HG03378 (cell line): Measurements from ENCODE around the gene SIL1.

Experiments
- ATAC-seq: cut with Tn5 transposase; IDR thresholded peaks from one replicate; pipeline ENCODE4 v1.9.1; 2021; ENCODE audit warnings: mild to moderate bottlenecking, moderate library complexity; ENCODE audit not compliant: unreplicated experiment

Gene SIL1

DNA sequence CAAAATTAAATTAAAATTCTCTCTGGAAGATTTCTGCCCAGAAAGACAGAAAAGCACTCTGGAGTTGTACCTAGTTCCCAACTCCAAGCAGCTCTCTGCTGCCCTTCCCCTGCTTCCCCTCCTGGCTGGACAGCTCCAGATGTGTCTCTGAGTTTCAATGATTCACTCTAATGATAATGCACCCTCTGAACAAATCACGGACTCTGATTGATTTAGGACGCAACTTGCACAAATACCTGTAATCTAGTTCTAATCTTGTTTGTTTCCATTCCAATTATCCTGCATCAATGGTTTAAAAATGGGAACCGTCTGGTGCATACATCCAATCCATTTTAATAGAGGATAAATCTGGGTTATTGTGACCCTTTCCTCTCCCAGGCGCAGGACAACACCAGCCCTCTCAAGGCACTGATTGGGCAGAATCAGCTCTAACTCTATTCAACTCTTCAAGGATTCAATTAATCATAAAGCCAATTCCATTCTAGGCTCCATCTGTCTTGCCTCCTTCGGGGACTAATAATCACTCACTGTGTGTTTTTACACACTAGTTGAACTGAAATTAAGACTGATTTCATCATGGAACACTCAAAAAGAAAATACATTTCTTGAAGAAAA, 211.9 kb downstream of the SIL1 start:
- no peak for ATAC-seq

DNA sequence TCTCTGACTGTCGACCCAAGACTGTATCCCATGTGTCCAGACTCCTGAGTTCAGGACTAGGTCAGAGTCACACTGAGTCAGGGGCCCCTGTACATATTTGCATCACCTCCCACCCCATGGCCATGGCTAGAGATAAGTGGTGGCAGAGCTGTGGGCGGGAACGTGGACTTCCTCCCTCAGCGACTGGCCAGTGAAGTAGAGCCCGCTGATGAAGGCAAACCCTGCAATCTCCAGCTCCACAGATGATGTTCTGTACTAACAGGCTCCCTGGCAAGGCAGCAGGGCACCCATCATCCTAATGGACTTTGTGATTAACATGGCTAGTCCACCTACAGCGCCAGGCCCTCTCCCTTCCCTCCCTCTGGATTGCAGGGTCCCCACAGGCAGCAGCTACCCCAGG, 212.5 kb downstream of the SIL1 start:
- no peak for ATAC-seq

DNA sequence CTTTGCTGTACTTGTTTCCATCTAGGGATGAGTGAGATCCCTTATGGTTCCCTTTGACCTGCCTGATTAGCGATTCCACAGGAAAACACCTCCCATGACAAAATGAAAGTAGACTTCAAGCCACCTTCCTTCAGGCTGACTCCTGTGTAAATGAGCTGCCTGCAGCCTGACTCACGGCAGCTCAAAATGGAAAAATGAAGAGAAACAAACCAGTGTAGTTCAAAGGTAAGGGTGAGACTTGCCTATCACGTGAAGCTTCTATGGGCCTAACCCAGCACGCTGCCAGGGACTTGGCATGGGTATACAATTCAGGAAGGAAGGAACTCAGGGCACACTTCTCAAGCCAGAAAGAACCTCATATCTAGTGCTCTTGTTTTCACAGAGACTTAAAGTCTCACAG, 212.9 kb downstream of the SIL1 start:
- no peak for ATAC-seq

DNA sequence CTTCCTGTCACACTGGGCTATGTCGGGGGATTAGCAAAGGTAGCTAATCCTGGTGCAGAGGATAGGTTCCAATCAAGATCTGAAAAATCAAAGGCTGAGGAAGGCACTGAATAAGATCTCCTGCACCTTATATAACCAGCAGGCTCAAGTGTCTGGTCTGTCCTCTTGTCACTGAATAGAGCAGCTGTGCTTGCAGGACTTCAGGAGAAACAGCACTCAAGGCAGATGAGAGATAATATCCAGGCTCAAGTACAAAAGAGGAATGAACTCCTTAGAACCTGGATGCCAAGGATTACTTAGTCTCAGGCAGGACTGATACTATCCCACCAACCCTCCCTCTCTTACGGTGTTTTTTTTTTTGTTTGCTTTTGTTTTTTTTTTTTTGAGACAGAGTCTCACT, 214.2 kb downstream of the SIL1 start:
- no peak for ATAC-seq

DNA sequence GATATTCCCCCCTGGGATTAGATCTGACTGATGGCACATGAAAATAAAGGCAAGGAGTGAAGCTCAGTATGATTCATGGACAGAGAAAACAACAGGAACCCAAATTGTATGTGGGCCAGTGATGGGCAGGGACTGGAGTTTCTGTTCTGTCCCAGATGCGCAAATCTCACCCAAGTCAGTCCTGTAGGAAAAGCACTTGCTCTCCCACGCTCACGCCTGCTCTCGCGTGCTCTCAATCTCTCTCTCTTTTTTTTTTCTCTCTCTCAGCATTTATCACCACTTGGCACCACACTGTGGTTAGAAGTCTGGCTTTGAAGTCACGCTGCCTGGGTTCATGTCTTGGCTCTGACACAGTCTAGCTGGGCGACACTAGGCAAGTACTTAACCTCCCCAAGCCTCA, 216.6 kb downstream of the SIL1 start:
- no peak for ATAC-seq

DNA sequence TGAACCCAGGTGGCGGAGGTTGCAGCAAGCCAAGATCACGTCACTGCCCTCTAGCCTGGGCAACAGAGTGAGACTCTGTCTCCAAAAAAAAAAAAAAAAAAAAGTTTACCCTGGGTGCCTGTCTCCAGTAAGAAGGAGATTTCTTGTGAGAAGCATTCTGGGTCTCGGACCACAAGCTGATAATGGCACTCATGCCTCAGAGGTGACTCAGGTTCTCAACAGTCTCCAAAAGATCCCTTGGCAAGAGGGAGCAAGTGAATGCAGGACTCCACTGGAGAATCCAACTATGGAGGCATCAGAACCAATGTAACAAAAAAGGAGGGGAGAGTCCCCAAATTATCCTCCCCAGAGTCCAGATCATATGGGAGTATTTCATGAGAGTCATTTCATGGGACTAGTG, 217.0 kb downstream of the SIL1 start:
- ATAC-seq: no peak

DNA sequence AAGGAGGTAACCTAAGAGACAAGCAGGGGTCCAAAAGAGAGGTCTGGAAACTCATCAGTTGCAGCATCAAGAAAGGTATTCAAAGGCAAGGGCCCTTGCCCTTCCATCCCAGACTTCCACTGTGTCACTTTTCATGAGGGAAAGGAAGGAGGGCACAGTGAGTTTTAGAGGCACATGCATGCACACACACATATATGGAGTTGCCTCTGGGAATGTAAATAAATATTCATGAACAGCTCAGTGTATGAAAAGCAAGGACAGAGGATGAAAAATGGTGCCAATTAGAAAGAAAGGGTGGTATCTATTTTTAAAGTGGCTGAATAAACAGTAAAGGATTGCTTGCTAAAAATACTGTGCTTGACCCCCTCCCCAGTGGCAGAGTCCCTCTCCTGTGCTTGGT, 217.7 kb downstream of the SIL1 start:
- no peak for ATAC-seq

DNA sequence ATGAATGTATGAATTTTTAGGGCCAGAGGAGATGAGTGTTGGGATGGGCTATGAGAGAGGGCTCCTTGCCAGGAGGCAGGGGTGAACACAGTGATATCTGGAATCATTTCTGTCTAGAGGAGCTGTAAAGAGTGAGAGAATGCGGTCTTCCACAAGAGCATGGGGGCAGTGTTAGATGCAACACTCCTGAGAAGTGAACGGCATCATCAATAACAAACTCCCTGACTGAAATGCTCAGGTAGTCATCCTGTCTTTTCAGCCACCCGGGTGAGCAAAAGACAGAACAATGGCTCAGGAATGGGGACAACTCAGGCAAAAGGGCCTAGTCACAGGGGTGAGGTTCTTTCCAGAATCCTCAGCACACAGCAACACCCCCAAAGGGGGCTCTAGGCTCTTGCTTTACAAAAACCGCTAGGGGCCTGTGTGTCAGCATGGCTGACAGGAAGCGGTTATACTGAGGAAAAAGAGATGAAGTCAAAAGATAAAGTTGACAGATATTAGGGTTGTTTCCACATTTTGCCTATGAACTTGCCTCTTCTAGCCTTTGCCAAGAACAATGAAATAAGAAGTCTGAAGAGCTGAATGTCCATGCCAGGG, 218.4 kb downstream of the SIL1 start:
- no peak for ATAC-seq

DNA sequence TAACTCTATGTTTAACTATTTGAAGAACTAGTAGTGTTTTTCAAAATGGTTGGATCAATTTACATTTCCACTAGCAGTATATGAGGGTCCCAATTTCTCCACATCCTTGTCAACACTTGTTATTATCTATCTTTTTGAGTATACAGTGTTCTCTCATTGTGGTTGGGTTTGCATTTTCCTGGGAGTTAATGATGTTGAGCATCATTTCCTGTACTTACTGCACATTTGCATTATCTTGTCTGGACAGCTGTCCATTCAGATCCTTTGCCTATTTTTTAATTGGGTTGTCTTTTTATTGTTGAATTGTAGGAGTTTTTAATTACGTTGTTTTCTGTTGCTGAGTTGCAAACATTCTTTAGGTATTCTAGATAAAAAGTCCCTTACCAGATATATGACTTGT, 219.6 kb downstream of the SIL1 start:
- no peak for ATAC-seq

DNA sequence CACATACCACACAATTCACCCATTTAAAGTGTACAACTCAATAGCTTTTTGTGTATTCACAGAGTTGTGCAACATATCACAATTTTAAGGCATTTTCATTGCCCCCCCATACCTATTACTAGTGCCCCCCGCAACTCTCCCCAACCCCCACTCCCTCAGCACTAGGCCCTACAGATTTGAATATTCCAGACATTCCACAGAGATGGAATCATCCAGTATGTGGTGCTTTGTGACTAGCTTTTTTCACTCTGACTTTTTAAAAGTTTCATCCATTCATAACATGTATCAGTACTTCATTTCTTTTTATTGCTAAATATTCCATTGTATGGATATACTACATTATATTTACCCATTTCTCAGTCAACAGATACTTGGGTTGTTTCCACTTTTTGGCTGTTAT, 220.1 kb downstream of the SIL1 start:
- ATAC-seq: no peak

DNA sequence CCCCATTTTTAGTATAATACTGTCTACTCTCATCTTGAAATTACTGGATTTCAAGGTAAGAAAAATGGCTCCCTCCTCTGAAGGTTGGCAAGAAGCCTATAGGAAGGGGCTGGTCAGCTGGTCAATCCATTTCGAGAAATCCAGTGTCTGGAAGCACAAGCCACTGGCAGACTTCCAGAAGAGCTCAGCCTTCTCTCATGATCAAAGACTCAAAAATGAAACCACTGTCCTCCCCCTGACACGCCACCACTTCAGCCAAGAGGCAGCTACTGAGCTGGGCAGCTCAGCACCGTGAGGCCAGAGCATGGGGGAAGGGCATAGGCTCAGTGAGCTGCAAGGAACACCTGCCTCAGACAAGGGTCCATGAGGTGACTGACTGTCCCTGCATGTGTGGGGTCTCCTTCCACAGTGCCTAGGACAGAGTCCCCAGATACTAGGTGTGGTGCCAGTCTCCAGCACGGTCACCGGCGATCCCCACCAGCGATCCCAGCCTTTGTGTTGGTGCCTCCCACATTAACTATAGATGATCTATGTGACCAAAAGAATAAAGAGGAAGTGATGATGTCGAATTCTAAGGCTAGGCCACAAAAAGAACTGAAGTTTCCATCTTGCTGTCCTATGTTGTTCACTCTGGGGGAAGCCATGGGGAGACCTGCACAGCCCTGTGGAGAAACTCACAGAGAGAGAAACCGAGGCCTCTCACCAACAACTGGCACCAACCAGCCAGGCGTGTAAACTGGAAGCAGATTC, 222.9 kb downstream of the SIL1 start:
- no peak for ATAC-seq

DNA sequence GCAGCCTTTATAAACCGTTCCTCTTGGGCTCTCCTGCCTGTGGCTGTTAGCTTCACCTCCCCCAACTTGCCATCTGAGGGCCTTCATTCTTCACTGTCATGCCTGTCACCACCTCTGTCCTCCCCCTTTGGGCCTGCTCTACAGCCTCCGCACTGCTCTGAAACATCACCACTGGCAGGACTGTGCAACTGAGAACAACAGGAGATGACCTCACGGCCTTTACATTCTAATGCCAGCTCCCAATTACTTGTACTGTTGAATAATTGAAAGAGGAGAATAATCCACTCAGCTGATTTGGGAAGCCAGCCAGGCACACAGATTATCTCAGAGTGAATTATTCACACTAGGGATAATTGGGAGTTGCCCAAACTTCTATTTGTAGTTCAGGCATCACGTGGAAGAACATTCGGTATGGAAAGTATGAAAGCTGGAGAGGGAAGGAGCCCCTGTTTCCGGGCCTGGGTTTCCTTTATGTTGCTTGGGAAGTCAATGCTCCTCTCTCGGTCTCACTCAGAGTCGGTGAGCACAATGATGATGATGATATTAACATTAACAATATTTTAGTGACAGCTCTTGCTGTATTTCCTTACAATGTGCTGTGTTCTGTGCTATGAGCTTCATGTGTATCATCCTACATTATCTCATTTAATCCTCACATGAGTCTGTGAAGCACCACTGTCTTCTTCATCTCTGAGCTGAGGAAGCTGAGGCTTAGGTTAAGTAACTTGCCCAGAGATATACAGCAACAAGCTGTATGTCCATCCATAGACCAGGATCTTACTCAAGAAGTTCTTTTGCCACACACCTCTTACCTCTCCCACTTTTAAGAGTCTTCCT, 223.7 kb downstream of the SIL1 start:
- ATAC-seq: no peak

DNA sequence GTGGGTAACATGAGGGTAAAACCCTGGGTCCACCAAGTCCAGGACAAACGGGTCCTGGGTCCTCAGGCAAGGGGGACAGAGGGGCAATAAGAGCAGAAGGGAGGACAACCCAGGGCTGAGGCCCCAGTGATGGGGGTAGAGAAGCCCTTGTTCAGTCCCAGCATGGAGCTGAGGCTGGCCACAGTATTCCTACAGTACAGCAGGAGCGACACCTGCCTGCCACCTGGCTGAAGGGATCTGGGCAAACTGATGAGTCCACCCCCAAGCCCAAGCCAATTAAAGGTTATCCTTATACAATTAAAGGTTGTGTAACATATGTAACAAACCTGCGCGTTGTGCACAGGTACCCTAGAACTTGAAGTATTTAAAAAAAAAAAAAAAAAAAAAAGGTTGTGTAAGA, 225.3 kb downstream of the SIL1 start:
- ATAC-seq: no peak

DNA sequence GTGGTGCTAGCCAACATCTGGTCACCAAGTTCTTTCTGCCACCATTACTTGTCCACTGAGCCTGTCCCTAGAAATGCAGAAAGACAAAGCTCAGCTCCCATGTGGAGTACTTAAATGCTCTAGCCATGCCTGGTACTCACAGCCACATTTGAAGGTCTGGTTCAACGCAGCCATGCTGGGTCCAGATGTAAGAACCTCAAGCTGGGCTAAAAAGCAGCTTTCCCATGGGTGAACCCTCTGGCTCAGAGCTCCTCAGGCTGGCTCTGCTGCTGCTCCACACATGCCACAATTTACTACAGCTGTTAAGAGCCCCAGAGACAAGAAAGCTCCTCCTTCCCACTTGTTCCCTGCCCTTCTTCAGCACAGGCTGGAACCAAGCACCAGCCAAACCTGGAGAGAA, 225.9 kb downstream of the SIL1 start:
- ATAC-seq: no peak

DNA sequence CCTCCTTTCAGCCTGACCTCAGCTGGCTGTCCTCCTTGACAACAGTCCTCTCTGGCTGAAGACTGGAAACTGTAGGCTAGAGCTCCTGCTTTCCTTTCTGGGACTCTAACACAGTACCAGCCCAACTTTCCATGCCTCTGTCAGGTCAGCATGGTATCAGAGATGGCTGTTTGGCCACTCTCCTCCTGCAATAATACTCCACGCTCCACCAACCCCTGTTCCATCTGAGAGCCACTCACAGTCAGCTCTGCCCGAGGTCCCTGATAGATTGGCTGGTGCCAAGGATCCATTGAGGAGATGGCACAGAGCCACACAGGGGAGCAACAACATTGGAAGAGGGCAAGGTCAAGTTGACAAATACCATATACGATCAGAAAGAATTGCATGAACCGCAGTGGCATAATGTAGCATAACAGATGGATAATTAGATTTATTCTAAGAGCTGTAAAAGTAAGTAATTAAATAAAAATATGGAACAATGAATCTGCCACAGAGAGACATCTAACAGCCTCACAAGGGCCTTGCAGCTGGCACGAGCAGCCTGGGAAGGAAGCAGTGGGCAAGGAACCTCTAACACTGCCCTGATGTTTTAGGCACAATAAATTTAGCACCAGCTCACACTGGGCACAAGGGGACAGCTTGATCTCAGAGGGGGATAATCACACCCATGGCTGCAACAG, 228.7 kb downstream of the SIL1 start:
- ATAC-seq: no peak

DNA sequence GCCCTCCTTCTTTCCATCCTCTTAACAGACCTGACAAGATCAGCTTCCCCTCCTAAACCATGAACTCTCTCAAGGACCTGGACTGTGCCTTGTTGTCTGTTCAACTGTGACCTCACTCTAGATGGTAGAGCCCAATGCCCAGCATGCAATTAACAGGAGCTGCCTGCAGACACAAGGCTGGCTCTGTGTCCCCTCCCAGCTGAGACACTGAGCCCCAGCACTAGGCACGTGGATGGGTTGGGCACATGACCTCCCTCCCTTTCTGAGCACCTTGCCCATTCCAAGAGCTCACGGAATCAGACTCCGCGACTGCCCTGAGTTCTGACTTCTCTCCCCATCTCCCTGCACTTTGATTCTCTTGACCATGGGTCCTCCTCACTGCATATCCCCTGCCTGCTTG, 229.6 kb downstream of the SIL1 start:
- no peak for ATAC-seq

DNA sequence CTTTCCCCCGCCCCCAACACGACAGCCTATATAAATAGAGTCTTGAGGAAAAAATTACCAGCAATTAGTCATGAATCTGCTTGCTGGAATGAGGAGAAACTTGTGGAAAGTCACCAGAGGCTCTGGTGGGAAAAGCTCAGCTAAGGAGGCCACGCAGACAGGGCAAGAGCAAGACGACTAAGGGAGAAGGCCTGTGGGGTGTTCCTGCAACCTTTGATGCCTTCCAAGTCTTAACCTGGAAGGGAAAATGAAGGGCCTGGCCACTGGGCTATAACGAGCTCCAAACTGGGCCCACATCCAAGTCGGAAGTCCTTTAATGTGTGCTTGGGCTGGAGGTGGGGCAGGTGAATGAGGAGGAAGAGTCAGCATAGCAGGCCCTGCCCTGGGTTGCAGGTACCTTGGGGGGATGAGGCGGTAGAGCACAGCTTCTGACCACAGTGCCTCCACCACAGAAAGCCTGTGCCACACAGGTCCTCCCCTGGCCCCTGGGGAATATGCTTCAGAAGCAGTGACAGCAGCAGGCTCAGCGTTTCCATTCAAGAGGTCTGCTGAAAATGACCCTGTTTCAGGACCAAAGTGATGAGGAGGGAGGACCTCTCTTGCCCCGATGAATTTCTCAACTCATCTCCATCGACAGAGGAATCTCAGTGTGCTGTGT, 230.2 kb downstream of the SIL1 start:
- ATAC-seq: no peak

DNA sequence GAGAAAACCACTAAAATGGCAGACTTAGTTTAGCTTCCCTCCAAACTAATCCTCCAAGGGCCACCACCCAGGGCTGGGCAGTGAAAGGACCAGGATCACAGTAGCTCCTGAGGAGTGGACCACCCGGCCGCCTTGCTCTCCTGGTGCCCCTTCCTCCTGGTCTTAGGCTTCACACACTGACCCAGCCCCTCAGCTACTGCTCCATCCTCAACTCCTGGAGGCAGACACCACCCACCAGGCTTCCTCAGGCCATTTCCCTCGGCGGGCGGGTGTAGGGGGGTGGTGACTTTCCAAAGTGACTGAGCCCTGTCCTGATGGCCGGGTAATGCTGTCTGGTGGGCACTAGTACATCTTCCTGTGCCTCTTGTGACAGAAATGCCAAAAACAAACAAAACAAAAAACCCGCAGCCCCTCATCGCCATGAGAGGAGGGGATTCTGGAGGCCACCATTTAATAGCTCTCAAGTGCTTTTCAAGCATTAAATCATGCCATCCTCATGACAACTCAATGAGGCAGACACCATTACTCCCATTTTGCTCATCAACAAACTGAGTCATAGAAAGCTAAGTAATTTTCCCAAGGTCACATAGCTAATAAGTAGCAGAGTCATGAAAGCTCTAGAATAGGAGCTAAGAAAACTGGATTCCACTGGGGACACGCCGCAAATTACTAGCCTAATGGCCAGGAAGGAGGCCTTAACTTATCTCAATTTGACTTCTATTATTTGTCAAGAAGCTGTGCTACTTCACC, 231.8 kb downstream of the SIL1 start:
- no peak for ATAC-seq

DNA sequence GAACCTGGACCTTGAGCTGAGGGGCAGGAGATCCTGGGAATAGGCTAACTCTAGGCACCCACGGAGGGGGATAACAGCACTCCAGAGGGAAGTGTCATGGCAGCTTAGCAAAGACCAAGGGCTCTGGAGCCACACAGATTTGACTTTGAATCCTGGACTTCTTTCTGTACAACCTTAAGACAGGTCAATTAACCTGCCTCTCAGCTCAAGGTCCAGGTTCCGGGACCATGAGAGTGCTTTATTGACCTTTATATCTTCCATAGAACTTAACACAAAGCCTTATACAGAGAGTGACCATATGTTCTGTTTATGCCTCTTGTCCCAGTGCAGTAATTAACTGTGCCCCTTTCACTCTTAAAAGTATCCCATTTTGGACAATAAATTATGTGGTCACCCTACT, 232.5 kb downstream of the SIL1 start:
- ATAC-seq: no peak

DNA sequence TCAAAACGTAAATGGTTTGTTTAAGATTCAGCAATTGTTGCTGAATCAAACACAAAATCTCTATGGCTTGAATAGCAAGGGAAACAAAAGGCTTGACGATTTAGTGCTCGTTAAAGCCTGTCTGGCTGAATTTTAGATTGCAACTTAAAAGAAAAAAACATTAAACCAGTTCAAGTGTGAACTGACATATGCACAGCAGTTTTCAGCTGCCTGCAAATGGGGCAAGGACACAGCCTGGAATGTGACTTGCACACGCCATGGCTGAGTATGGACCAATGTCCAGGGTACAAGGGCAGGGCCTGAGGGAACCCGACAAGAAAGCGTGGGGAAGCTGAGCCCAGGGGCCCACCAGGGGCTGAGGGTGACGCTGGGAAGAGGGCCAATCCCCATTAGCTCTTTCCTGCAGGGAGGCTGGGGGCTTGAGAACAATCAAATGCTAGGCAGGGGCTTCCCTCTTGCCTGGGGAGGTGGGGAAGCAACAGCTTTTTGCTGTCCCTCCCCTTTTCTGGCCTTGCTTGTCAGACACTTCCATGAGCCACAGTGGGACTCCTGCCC, 233.4 kb downstream of the SIL1 start:
- no peak for ATAC-seq
